Left lung (tissue), 10 donors: ENCODE measurements around the gene OPA3. TPM values are rescaled to one million over a fixed set of nuclear protein-coding genes. Genes with fewer than 3 reads are reported as not detected.
A peak's percentile ranks its signal among the peaks of the same experiment; 100 is the strongest.

Experiments used
- ATAC-seq: fragments of 200-7000 bp; cut with Tn5 transposase; one replicate; pipeline ENCODE4 v1.9.1; 2020; ENCODE audit warnings: moderate library complexity
- DNase-seq, 4 donors: peaks; one replicate each; pipeline ENCODE4 v3.0.0-alpha.2; 2013 to 2020
- H3K27ac ChIP-seq, 2 donors: fragments of 200-600 bp; sonication (generic) in 1 of 2; one replicate each; pipeline versions ENCODE4 v1.5.0 to v1.8.0; 2020 to 2021
- H3K27me3 ChIP-seq, 2 donors: fragments of 200-600 bp; sonication (generic) in 1 of 2; one replicate each; pipeline versions ENCODE4 v1.5.0 to v1.8.0; 2020 to 2021
- H3K36me3 ChIP-seq, 2 donors: fragments of 200-600 bp; sonication (generic) in 1 of 2; one replicate each; pipeline versions ENCODE4 v1.5.0 to v1.8.0; 2020 to 2021
- H3K4me1 ChIP-seq, 2 donors: fragments of 200-600 bp; one replicate each; pipeline ENCODE4 v1.8.0; 2021
- H3K4me3 ChIP-seq, 2 donors: fragments of 200-600 bp; sonication (generic) in 1 of 2; one replicate each; pipeline versions ENCODE4 v1.5.0 to v1.8.0; 2020 to 2021; ENCODE audit warnings: mild to moderate bottlenecking in 1 of 2
- H3K9me3 ChIP-seq, 2 donors: fragments of 200-600 bp; sonication (generic) in 1 of 2; one replicate each; pipeline versions ENCODE4 v1.5.0 to v1.8.0; 2020 to 2021
- intact Hi-C, 2 donors: fragments of 100-400 bp; cut with DNase I; formaldehyde crosslinking; loops; one replicate each; pipeline versions ENCODE4 v1.11.2 to v1.14.2; 2022
- polyA plus RNA-seq, 6 donors: library from polyadenylated mRNA; unstranded; fragments of 120-200 nt; gene quantifications; one replicate each; pipeline ENCODE4 v1.2.1, GENCODE V29; 2013; ENCODE audit not compliant: insufficient read length in 6 of 6
- total RNA-seq, 2 donors: library from RNA; stranded (reverse); fragmentation: NEBNext Ultra II Directional; extraction: Animal tissue kit (Norgen Biotek cat#: 25700); gene quantifications; one replicate each; pipeline ENCODE4 v1.2.1, GENCODE V29; 2021
- TF ChIP-seq, protein P1 (sequence below), 2 donors: fragments of 200-600 bp; sonication (generic) in 1 of 2; IDR thresholded peaks; one replicate each; pipeline versions ENCODE4 v1.5.0 to v1.8.0; 2021; ENCODE audit warnings: antibody characterized with exemption in 2 of 2
- donor health status: DM: no; HTN: yes; CAD: no.
- donor health status: DM: no; HTN: no; CAD: no.

OPA3 gene
- total and polyA plus RNA-seq, 8 donors = 4.8 to 17.9 (median 7.2) TPM

DNA sequence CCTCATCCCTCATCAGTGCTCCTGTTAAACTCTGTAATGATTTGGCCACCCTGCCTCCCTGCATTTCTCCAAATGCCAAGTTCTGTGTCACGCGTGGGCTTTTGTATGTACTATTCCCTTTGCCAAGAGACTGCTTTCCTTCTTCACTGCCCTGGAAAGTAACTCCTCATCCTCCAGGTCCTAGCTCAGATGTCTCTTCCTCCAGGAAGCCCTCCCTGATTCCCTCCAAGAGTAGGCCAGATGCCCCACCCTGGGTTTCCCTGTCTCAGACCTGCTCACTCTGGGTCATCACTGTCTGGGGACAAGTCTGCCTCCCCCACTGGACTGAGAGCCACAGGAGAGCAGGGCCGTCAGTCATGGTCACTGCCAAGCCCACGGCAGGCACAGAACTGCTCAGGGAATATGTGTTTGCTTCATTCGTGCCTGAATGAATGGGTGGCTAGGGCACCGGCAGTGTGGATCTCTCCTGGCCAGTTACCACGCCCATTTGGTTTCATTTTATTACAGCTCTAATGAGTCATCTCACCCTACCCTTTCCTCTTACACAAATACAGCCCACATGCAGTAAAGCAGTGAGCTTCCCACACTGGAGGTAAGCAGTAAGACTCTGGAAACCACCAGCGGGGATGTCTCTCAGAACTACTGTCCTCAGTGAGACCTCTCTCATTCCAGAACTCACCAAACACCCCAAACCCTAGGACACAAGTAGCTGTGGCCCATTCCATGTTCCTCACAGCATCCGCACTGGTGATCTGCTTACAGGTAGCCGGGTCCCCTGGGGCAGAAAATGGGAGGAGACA, 29.5 kb upstream of the OPA3 start:
- no peak for DNase-seq
- Histone ChIP-seq H3K4me1 (peaks cover 0 to 20% of the 10 kb centered on the region in 2 donors), H3K36me3 (peaks cover 0 to 87% of the 10 kb centered on the region in 2 donors), H3K4me3 (no peak overlapping the region), H3K27ac (peak overlapping the region in 1 of 2 donors; percentile 59), H3K27me3 (no peaks in the 10 kb centered on the region), H3K9me3 (no peaks in the 10 kb centered on the region)
- ATAC-seq = peak; percentile 72
- intact Hi-C loops = no loop called here
- TF ChIP-seq, protein P1, sequence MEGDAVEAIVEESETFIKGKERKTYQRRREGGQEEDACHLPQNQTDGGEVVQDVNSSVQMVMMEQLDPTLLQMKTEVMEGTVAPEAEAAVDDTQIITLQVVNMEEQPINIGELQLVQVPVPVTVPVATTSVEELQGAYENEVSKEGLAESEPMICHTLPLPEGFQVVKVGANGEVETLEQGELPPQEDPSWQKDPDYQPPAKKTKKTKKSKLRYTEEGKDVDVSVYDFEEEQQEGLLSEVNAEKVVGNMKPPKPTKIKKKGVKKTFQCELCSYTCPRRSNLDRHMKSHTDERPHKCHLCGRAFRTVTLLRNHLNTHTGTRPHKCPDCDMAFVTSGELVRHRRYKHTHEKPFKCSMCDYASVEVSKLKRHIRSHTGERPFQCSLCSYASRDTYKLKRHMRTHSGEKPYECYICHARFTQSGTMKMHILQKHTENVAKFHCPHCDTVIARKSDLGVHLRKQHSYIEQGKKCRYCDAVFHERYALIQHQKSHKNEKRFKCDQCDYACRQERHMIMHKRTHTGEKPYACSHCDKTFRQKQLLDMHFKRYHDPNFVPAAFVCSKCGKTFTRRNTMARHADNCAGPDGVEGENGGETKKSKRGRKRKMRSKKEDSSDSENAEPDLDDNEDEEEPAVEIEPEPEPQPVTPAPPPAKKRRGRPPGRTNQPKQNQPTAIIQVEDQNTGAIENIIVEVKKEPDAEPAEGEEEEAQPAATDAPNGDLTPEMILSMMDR (IDR thresholded peaks at IDR 0.05) = no peak

GRCh38 chr19:45608948-45609347, 24.3 kb upstream of the OPA3 start:
- DNase-seq = no peak
- H3K9me3 ChIP-seq = no peaks in the 10 kb centered on the region
- peaks cover 6 to 14% of the 10 kb centered on the region in 2 donors for H3K4me1 ChIP-seq
- no peak overlapping the region for H3K27ac ChIP-seq
- H3K4me3 ChIP-seq = no peak overlapping the region
- intact Hi-C loops = no loop called here
- no peak for ATAC-seq
- H3K27me3 ChIP-seq = peaks cover 0 to 5% of the 10 kb centered on the region in 2 donors
- H3K36me3 ChIP-seq = peaks cover 0 to 52% of the 10 kb centered on the region in 2 donors
- TF ChIP-seq, protein P1 (IDR thresholded peaks at IDR 0.05) = no peak

DNA sequence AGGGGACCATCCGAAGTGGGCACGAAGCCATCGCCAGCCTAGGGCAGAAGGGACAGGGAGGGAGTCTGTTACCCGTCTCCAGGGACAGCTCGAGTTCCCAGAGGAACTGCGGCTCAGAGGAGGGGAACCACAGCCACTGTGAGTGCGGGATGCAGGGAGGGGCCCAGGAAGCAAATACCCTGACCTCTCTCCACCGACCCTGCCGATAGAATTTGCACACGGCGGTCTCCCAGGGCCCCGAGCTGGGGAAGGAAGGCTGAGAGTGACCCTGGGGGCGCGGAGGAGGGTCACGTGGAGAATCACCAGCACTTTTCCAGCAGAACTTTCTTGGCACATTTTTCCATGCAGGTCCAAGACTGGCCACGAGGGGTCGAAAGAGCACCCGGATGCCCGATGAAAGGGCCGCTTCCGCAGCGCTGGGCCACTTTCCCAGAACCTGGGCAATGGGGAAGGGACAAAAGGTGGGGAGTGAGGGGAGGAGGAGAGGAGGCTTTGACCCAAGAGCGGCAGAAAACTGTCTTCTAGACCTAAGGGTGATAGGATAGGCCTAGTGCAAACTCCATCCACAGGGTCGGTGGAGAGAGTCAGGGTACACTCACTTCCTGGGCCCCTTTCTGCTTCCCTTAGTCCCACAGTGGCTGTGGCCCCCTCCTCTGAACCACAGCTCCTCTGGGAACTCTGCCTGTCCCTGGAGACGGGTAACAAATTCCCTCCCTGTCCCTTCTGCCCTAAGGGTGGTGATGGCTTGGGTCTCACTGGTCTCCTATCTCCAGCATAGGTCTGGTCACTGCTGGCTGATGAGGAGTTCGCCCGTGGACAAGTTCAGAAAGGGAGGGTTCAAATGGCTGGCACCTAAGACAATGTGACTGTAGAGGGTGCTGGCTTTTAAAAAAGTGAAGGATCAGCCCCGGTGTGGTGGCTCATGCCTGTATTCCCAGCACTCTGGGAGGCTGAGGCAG, 22.7 kb upstream of the OPA3 start:
- H3K27me3 ChIP-seq = peaks cover 11 to 21% of the 10 kb centered on the region in 2 donors
- intact Hi-C loops = no loop called here
- no peaks in the 10 kb centered on the region for H3K9me3 ChIP-seq
- H3K4me3 ChIP-seq = peak overlapping the region in 1 of 2 donors; percentile 14
- ATAC-seq (peak; percentile 95), DNase-seq (peak; percentile 60 to 88 (median 73))
- peak overlapping the region in 1 of 2 donors; percentile 57 for H3K27ac ChIP-seq
- TF ChIP-seq, protein P1 (IDR thresholded peaks at IDR 0.05) = peak; percentile 82 to 85
- H3K4me1 ChIP-seq = peaks cover 6 to 11% of the 10 kb centered on the region in 2 donors
- peaks cover 0 to 36% of the 10 kb centered on the region in 2 donors for H3K36me3 ChIP-seq

- TF ChIP-seq, protein P1 (IDR thresholded peaks at IDR 0.05) = no peak
- peak; percentile 66 for ATAC-seq
- H3K36me3 ChIP-seq = no peaks in the 10 kb centered on the region
- peaks cover 54 to 77% of the 10 kb centered on the region in 2 donors for H3K27me3 ChIP-seq
- H3K27ac ChIP-seq = peak within 1 kb of the TSS; percentile 33 to 66
- DNase-seq = peak in 1 of 4 donors; percentile 82
- no peaks in the 10 kb centered on the region for H3K9me3 ChIP-seq
- peaks cover 0 to 50% of the 10 kb centered on the region in 2 donors for H3K4me1 ChIP-seq
- H3K4me3 ChIP-seq = peak within 1 kb of the TSS; percentile 15 to 48
- intact Hi-C loops = no loop called here
Measured at GRCh38 chr19:45601524-45602374, 17.1 kb upstream of the OPA3 start, which contains the start of gene GPR4. GPR4 (minus strand) TSS chr19:45602212; CDS start chr19:45591866, 10,346 bp downstream.
